SK-N-MC (cell line): ENCODE measurements around the gene TRIM67.

Source experiments
- EZH2 ChIP-seq: fragments of 200-600 bp; sonication (generic); IDR thresholded peaks from one replicate; pipeline ENCODE4 v1.6.1; 2017; ENCODE audit warnings: antibody characterized with exemption
- POLR2AphosphoS5 ChIP-seq: IDR thresholded peaks from 2 replicates; pipeline ENCODE4 v1.6.1; 2012; ENCODE audit warnings: mild to moderate bottlenecking, low read depth, low read length, borderline replicate concordance

DNA sequence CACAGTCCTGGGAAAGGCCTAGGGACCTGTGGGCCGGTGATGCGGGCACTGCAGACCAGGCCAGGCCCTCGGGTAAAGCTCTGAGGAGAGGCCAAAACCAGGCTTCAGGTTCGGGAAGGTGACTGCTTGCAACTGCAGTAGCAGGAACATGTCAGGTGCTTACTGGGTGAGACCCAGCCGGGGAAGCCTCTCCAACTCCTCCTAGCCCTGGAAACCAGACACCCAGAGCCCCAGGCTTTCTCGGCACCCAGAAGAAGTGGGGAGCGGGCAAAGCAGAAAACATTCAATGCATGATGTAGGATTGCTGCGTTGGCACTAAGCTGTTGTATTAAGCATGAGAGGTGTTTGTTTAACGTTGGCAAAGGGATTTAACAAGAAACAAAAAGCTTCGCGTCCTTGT is 58.9 kb downstream of the TRIM67 start:
- no peak for TF ChIP-seq POLR2AphosphoS5
- TF ChIP-seq EZH2, result no peak
